OCI-LY3 (cell line): ENCODE results near the gene COL4A3.

ENCODE experiments used
- EZH2phosphoT487 ChIP-seq: fragments of 200-600 bp; shearing (Covaris generic); IDR thresholded peaks from 2 replicates; pipeline ENCODE4 v1.6.1; 2018; ENCODE audit warnings: antibody characterized with exemption, mixed run types, low read depth
- TF ChIP-seq, protein P1 (sequence below): fragments of 200-600, 300-600 bp; sonication (generic); IDR thresholded peaks from 2 replicates; pipeline ENCODE4 v1.5.1; 2014; ENCODE audit warnings: antibody characterized with exemption, low read length, low read depth

DNA sequence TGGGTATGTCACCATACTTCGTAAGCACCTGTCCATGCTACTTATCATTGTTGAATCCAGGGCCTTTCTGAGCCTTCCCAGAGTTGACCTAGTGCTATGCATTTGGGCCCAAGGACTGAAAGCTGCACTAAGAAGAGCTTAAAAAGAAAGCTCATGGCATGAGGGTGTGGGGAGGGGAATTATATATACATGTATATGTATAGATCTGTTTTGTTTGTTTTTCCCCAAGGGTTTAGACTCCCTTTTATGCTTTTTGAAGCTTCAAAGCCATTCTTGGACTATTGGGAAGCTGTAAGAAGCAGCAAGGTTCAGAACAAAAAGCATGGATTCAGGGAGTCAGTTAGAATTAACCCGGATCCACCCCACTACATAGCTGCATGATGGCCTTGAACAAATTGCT, 183.9 kb downstream of the COL4A3 start:
- no peak for TF ChIP-seq EZH2phosphoT487
- TF ChIP-seq, protein P1, sequence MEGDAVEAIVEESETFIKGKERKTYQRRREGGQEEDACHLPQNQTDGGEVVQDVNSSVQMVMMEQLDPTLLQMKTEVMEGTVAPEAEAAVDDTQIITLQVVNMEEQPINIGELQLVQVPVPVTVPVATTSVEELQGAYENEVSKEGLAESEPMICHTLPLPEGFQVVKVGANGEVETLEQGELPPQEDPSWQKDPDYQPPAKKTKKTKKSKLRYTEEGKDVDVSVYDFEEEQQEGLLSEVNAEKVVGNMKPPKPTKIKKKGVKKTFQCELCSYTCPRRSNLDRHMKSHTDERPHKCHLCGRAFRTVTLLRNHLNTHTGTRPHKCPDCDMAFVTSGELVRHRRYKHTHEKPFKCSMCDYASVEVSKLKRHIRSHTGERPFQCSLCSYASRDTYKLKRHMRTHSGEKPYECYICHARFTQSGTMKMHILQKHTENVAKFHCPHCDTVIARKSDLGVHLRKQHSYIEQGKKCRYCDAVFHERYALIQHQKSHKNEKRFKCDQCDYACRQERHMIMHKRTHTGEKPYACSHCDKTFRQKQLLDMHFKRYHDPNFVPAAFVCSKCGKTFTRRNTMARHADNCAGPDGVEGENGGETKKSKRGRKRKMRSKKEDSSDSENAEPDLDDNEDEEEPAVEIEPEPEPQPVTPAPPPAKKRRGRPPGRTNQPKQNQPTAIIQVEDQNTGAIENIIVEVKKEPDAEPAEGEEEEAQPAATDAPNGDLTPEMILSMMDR = no peak
